ENCODE measurements around the gene AHCYL2.

DNA sequence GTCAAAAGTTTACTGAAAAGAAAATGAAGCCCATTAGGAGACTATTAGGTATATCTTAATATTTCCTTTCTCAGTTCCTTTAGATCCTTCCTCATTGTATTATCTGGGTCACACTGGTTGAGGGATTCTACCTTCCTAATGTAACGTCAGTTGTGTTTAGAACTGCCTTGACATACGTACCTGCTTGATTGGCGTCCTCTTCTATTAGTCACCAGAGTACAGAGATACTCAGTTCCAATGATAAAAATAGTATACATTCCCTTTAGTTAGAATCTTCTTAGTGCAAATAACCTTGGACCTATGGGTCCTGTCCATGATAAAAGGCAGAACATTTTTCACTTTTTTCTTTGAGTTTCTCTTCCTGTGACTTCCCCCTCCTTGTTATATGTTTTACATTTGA lies 45.2 kb downstream of the AHCYL2 start:
- no peak for TF ChIP-seq POLR2AphosphoS5 (IDR thresholded peaks at IDR 0.05; ENCODE audit: low read depth, low read length)
- no peak for TF ChIP-seq POLR2A (IDR thresholded peaks at IDR 0.05; ENCODE audit: low read depth, low read length)
- TF ChIP-seq TAF1 (IDR thresholded peaks at IDR 0.05; ENCODE audit: borderline replicate concordance, low read depth, low read length): no peak
